ENCODE data around the gene GPX3. TPM values are rescaled to one million over a fixed set of nuclear protein-coding genes. Genes with fewer than 3 reads are reported as not detected.

Gene GPX3
- total and polyA plus RNA-seq, 9 of the 15 experiments (the other 6 are each of a cell fraction or from before 2014, with no cell fraction given) = 0.25 to 0.86 TPM; not detected in 7

GRCh38 chr5:151005950-151006576, 14.3 kb upstream of the GPX3 start:
- 48% methylated on average over 7 of the region's 7 CpGs for WGBS (ENCODE audit: insufficient coverage, low coverage, missing lambda C conversion rate)
- FAIRE-seq = no peak
- Histone ChIP-seq H3K9me1 (ENCODE audit: control insufficient read depth, insufficient read depth, low read length) (no peaks in the 10 kb centered on the region), H4K20me1 (replicated peaks; ENCODE audit: control insufficient read depth, insufficient read depth, low read length) (no peaks in the 10 kb centered on the region), H3K27me3 (ENCODE audit: control insufficient read depth in 2 of 2, insufficient read depth in 2 of 2, low read length in 2 of 2) (no peaks in the 10 kb centered on the region), H3K36me3 (ENCODE audit: control insufficient read depth, insufficient read depth, low read length) (no peaks in the 10 kb centered on the region), H3K9ac (ENCODE audit: insufficient read depth in 1 of 2, low read depth in 2 of 2, low read length in 2 of 2) (no peak overlapping the region; a peak in 1 of 4 replicates), H3K9me3 (replicated peaks; ENCODE audit: control insufficient read depth, insufficient read depth, low read depth, low read length) (no peaks in the 10 kb centered on the region), H3K79me2 (ENCODE audit: control insufficient read depth, insufficient read depth, low read length) (no peaks in the 10 kb centered on the region), H3K27ac (ENCODE audit: extremely low read depth, low read depth, low read length) (no peak overlapping the region), H2AFZ (ENCODE audit: low read depth, low read length) (peak overlapping the region; percentile 67), H3K4me3 (no peak overlapping the region), H3K4me2 (ENCODE audit: insufficient read depth, low read length) (no peak overlapping the region), H3K4me1 (replicated peaks in 1 of 2; ENCODE audit: control insufficient read depth in 2 of 2, insufficient read depth in 2 of 2, low read length in 2 of 2) (peaks cover 4 to 24% of the 10 kb centered on the region in 2 experiments; a peak in 4 of 5 replicates)
- TF ChIP-seq ZNF146 (CRISPR knock-in tag; IDR thresholded peaks at IDR 0.05; ENCODE audit: unreplicated experiment) = no peak
- TF ChIP-seq HOMEZ (CRISPR knock-in tag; IDR thresholded peaks at IDR 0.05) = no peak
- TF ChIP-seq FOXM1 (IDR thresholded peaks at IDR 0.05; ENCODE audit: low read depth) = no peak
- TF ChIP-seq FOXM1 (CRISPR knock-in tag; IDR thresholded peaks at IDR 0.05; ENCODE audit: low read depth) = no peak
- no peak for TF ChIP-seq ZBTB17 (CRISPR knock-in tag; IDR thresholded peaks at IDR 0.05)
- TF ChIP-seq EHMT2 (IDR thresholded peaks at IDR 0.05) = no peak
- no peak for TF ChIP-seq TCF7 (IDR thresholded peaks at IDR 0.05; ENCODE audit: borderline replicate concordance)
- no peak for TF ChIP-seq ZNF830 (CRISPR knock-in tag; IDR thresholded peaks at IDR 0.05)
- no peak for TF ChIP-seq FOXA3 (CRISPR knock-in tag; conservative IDR thresholded peaks at IDR 0.05 in 1 of 2, IDR thresholded peaks at IDR 0.05 in 1 of 2)
- no peak for TF ChIP-seq CREM (IDR thresholded peaks at IDR 0.05; ENCODE audit: low read depth)
- no peak for TF ChIP-seq NCOA2 (IDR thresholded peaks at IDR 0.05; ENCODE audit: partially characterized antibody in 2 of 2)
- TF ChIP-seq FUS (optimal IDR thresholded peaks at IDR 0.05; ENCODE audit: low read depth, low read length) = no peak
- TF ChIP-seq ZNF75A (CRISPR knock-in tag; IDR thresholded peaks at IDR 0.05) = no peak
- no peak for TF ChIP-seq PHTF2 (CRISPR knock-in tag; IDR thresholded peaks at IDR 0.05)
- ChIA-PET CTCF (ENCODE audit: low intra/inter-chr PET ratio) (no interaction called here), POLR2A (interaction anchor here (0.7 kb wide), 1 partner anchor 41 kb away, joined by 3 read pairs; no protein-coding TSS in a partner anchor)
- in situ Hi-C loops (cut with MboI) = no loop called here
- intact Hi-C loops (cut with micrococcal nuclease) = no loop called here
- ATAC-seq = no peak
- BruUV-seq (replicated peaks) = no TSS peak
- DNase-seq (ENCODE audit: extremely low read depth in 1 of 4, low spot score in 3 of 4) = no peak

Measured in K562 (cell line).